H1 (cell line): Measurements from ENCODE around the gene DMRT1. TPM values are rescaled to one million over a fixed set of nuclear protein-coding genes. Genes with fewer than 3 reads are reported as not detected.

Experiments
- BCL11A ChIP-seq, 2 experiments: IDR thresholded peaks; one replicate each; pipeline ENCODE4 v1.6.1; 2011; ENCODE audit warnings: low read depth in 2 of 2, low read length in 2 of 2, mild to moderate bottlenecking in 2 of 2
- EZH2 ChIP-seq: fragments of 200-600 bp; sonication (generic); IDR thresholded peaks from 2 replicates; pipeline ENCODE4 v1.7.1; 2012; ENCODE audit warnings: low read depth, mild to moderate bottlenecking, moderate library complexity, low read length, inconsistent platforms; ENCODE audit not compliant: severe bottlenecking
- GTF2F1 ChIP-seq: IDR thresholded peaks from 2 replicates; pipeline ENCODE4 v1.6.1; 2012; ENCODE audit warnings: low read depth, low read length, improper control_type of control experiment, borderline replicate concordance
- JUN ChIP-seq: IDR thresholded peaks from 2 replicates; pipeline ENCODE4 v1.6.1; 2011; ENCODE audit warnings: low read depth, mild to moderate bottlenecking, improper control_type of control experiment, low read length
- SUZ12 ChIP-seq: fragments of 200-600 bp; sonication (generic); IDR thresholded peaks from 2 replicates; pipeline ENCODE4 v1.6.1; 2012; ENCODE audit warnings: mild to moderate bottlenecking, inconsistent platforms, low read length, moderate library complexity, mixed read lengths
- polyA plus RNA-seq, 7 experiments: library from polyadenylated mRNA; depleted of rRNA in 3 of 7; stranded (reverse) in 5 of 7; unstranded in 2 of 7; fragments of >200 nt in 5 of 7; fragments of 200-250 nt in 2 of 7; gene quantifications; 1 replicate in 5 of 7; 2 replicates in 1 of 7; 4 replicates in 1 of 7; pipeline versions ENCODE4 v1.2.1 to v1.2.3, GENCODE V29; 2011 to 2013; ENCODE audit warnings: missing spikeins in 2 of 7, mixed read lengths in 2 of 7
- total RNA-seq: library from RNA; stranded (reverse); fragmentation: NEBNext Ultra II Directional; extraction: Animal tissue kit (Norgen Biotek cat#: 25700); gene quantifications from 2 replicates; pipeline ENCODE4 v1.2.1, GENCODE V29; 2021

DMRT1 gene
- total and polyA plus RNA-seq, 2 of the 8 experiments (the other 6 are each of a cell fraction or from before 2014, with no cell fraction given): 0.15 TPM; not detected in 1

- peak; percentile 91 for TF ChIP-seq EZH2
- TF ChIP-seq JUN: no peak
- TF ChIP-seq BCL11A (IDR thresholded peaks at IDR 0.05; ENCODE audit: low read depth in 2 of 2, low read length in 2 of 2): no peak
- no peak for TF ChIP-seq GTF2F1
- peak; percentile 79 for TF ChIP-seq SUZ12
These were observed 131.9 kb downstream of the DMRT1 start (continued) for GRCh38 chr9:973295-973834.
